ENCODE results near the gene CCDC112. TPM values are rescaled to one million over a fixed set of nuclear protein-coding genes. Genes with fewer than 3 reads are reported as not detected.
A peak's percentile ranks its signal among the peaks of the same experiment; 100 is the strongest.

CCDC112 gene
- total RNA-seq: 1 to 10 TPM; 4.7 to 7.2 (median 4.8) TPM

- TF ChIP-seq POLR2A (IDR thresholded peaks at IDR 0.05) (peak in 2 of 4 donors; percentile 33 to 68), CTCF (IDR thresholded peaks at IDR 0.05) (no peak)
- intact Hi-C loops (cut with DNase I): no loop called here
- 1 to 6% methylated on average over 10 to 17 of the region's 86 CpGs for whole genome bisulfite sequencing, 2 donors
- DNase-seq: peak; percentile 32
- Histone ChIP-seq H3K27me3 (no peaks in the 10 kb centered on the region), H3K4me1 (peaks cover 0 to 22% (median 8%) of the 10 kb centered on the region in 3 donors), H3K4me3 (peak within 1 kb of the TSS; percentile 66 to 95 (median 88)), H3K27ac (peak within 1 kb of the TSS; percentile 69 to 82 (median 79)), H3K36me3 (no peaks in the 10 kb centered on the region), H3K9me3 (no peaks in the 10 kb centered on the region)
Observed at GRCh38 chr5:115296124-115297022, at the start of gene CCDC112. Gene CCDC112 (minus strand): TSS chr5:115296654. CDS start chr5:115296543, 111 bp downstream.

DNA sequence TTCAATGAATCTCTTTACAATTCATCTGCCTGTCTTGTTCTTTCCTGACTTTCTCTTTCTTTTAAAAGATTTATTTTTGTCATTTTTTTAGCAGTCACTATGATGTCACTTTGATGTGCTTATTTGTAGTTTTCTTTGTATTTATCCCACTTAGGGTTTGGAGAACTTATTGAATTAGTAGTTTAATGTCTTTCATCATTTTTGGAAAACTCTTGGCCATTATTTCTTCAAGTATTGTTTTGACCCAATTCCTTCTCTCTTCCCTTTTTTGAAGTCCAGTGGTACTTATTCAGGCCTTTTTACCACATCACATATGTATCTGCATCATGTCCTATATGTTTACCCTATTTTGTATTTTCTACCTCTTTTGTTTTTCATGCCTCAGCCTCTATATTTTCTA is 48.9 kb upstream of the CCDC112 start:
- Histone ChIP-seq H3K9me3 (no peaks in the 10 kb centered on the region), H3K4me3 (no peak overlapping the region), H3K27ac (no peak overlapping the region), H3K27me3 (peaks cover 0 to 4% (median 0%) of the 10 kb centered on the region in 4 donors), H3K36me3 (no peaks in the 10 kb centered on the region), H3K4me1 (peaks cover 0 to 14% (median 2%) of the 10 kb centered on the region in 3 donors)
- no peak for DNase-seq
- TF ChIP-seq POLR2A (IDR thresholded peaks at IDR 0.05) (no peak), CTCF (IDR thresholded peaks at IDR 0.05) (no peak)
- intact Hi-C loops (cut with DNase I): no loop called here

DNA sequence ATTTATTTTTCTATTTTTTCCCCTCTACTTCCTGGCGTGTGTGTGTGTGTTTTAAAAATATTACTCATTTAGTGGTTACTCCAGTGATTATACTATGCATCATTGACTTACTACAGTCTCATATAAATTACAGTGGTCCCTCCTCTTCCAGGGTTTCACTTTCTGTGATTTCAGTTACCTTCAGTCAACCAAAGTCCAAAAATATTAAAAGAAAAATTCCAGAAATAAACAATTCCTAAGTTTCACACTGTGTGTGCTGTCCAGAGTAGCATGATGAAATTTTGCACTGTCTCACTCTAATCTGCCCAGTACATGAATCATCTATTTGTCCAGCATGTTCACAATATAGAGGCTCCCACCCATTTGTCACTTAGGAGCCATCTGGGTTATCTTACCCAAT is 47.4 kb upstream of the CCDC112 start:
- no peak for TF ChIP-seq CTCF (IDR thresholded peaks at IDR 0.05)
- no peak for TF ChIP-seq POLR2A (IDR thresholded peaks at IDR 0.05)
- DNase-seq: no peak
- 38 to 57% methylated on average over 1 of the region's 1 CpG for WGBS, 2 donors
- Histone ChIP-seq H3K27me3 (no peaks in the 10 kb centered on the region), H3K27ac (no peak overlapping the region), H3K4me3 (no peak overlapping the region), H3K9me3 (no peaks in the 10 kb centered on the region), H3K36me3 (no peaks in the 10 kb centered on the region), H3K4me1 (peaks cover 0 to 2% (median 0%) of the 10 kb centered on the region in 3 donors)
- intact Hi-C loops (cut with DNase I): no loop called here

GRCh38 chr5:115342590-115343377 is 46.3 kb upstream of the CCDC112 start:
- intact Hi-C loops (cut with DNase I): no loop called here
- H3K4me1 ChIP-seq: no peaks in the 10 kb centered on the region
- no peaks in the 10 kb centered on the region for H3K9me3 ChIP-seq
- no peak for TF ChIP-seq CTCF (IDR thresholded peaks at IDR 0.05)
- TF ChIP-seq POLR2A (IDR thresholded peaks at IDR 0.05): no peak
- DNase-seq: no peak
- WGBS, 2 donors: 69 to 93% methylated on average over 6 of the region's 6 CpGs
- no peak overlapping the region for H3K27ac ChIP-seq
- no peaks in the 10 kb centered on the region for H3K27me3 ChIP-seq
- no peak overlapping the region for H3K4me3 ChIP-seq
- no peaks in the 10 kb centered on the region for H3K36me3 ChIP-seq

GRCh38 chr5:115341745-115342144 is 45.3 kb upstream of the CCDC112 start:
- DNase-seq: no peak
- TF ChIP-seq POLR2A (IDR thresholded peaks at IDR 0.05): no peak
- TF ChIP-seq CTCF (IDR thresholded peaks at IDR 0.05): no peak
- WGBS, 2 donors: 78 to 90% methylated on average over 2 of the region's 2 CpGs
- Histone ChIP-seq H3K27ac (no peak overlapping the region), H3K36me3 (no peaks in the 10 kb centered on the region), H3K4me1 (no peaks in the 10 kb centered on the region), H3K9me3 (no peaks in the 10 kb centered on the region), H3K27me3 (no peaks in the 10 kb centered on the region), H3K4me3 (no peak overlapping the region)
- intact Hi-C loops (cut with DNase I): no loop called here

All from esophagus squamous epithelium (tissue), 5 donors.